NCI-H774 (cell line): ENCODE data around the gene YWHAB.

Experiments
- DNase-seq: peaks from one replicate; lab custom pipeline; 2025; lab: John Stamatoyannopoulos, UW

Gene YWHAB

DNA sequence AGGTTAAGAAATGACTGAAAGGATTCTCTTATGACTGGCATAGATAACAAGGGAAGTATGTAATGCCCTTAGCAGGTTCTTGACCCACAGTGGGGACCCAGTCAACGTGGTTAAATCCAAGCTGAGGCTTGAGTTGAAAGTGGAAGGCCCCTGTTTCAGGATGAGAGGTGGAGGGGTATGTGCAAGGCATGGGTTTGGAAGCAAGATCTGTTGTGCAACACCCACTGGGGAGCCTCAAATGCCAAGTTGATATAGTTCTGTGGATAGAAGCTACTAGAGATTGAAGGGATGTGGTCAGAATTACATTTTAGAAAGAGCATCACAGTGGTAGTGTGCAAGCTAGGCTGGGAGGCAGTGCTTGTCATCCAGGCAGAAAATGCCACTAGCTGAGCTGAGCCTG lies 29.4 kb downstream of the YWHAB start:
- no peak for DNase-seq

- DNase-seq = no peak
These were observed 31.1 kb downstream of the YWHAB start for GRCh38 chr20:44916586-44916985.

GRCh38 chr20:44917399-44917798 lies 31.9 kb downstream of the YWHAB start:
- no peak for DNase-seq

- DNase-seq = no peak
These were observed 32.8 kb downstream of the YWHAB start for GRCh38 chr20:44918342-44918741.

DNA sequence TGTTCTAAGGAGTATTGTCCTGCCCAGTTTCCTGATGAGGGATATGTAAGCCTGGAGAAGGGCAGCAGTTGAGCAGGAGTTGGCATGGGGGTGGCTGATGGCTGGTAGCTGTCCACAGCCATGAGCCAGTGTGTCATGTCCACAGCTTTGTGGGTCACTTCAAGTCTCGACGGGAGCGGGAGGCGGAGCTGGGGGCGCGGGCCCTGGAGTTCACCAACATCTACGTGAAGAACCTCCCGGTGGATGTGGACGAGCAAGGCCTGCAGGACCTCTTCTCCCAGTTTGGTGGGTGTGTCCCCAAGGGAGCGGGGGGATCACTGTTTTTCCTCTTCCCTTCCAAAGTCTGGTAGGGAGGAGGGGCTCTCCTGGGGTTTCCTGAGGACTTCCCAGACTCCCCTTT lies 33.3 kb downstream of the YWHAB start:
- DNase-seq = no peak

- no peak for DNase-seq
These were observed 35.9 kb downstream of the YWHAB start for GRCh38 chr20:44921447-44921846.

GRCh38 chr20:44924541-44924940 lies 39.0 kb downstream of the YWHAB start:
- DNase-seq = no peak

- no peak for DNase-seq
These were observed 43.1 kb downstream of the YWHAB start for GRCh38 chr20:44928595-44928994.

- no peak for DNase-seq
These were observed 45.1 kb downstream of the YWHAB start for GRCh38 chr20:44930517-44931168.

- no peak for DNase-seq
These were observed 46.4 kb downstream of the YWHAB start for GRCh38 chr20:44931911-44932310.

DNA sequence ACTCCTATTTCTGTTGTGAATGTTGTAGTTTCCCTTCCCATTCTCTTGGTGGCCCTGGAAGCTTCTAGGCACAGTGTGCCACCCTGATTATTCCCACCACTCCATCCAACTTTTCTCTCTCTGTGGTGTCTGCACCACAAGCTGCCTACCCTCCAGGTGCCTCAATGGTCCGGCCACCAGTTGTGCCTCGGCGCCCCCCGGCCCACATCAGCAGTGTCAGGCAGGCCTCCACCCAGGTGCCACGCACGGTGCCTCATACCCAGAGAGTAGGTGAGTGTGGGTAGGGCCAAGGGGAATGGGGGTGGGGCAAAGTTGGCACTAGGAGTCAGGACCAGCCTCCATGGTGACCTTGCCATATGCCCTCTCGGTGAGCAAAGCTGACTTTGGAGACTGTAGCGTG lies 47.4 kb downstream of the YWHAB start:
- DNase-seq = no peak

- no peak for DNase-seq
These were observed 51.0 kb downstream of the YWHAB start for GRCh38 chr20:44936510-44936909.

- DNase-seq = no peak
These were observed 53.1 kb downstream of the YWHAB start for GRCh38 chr20:44938637-44939036.

DNA sequence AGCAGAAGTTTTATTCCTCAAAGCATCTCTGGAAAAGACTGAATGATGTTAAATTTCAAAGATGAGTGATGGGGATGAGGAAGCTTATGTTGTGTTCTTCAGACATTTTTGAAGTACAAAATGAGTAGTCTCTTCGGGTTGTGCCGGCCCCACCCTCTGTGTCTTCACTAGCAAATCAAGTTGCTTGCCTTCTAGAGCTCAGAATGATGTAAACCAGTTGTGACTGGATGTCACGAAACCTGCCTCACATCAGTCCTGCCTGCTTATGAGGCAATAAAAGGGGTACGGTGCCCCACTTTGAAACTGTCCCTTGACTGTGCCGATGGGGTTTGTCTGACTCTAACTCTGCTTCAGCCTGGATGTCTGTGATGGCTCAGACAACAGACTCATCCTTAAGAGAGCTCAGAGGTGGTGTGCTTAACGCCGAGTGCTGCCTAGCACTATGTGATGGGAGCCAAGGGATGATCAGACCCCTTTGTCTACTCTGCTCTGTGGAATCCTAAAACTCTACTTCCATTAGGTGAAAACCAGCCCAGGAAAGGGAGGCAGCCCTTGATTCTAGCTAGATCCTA lies 55.7 kb downstream of the YWHAB start:
- no peak for DNase-seq

DNA sequence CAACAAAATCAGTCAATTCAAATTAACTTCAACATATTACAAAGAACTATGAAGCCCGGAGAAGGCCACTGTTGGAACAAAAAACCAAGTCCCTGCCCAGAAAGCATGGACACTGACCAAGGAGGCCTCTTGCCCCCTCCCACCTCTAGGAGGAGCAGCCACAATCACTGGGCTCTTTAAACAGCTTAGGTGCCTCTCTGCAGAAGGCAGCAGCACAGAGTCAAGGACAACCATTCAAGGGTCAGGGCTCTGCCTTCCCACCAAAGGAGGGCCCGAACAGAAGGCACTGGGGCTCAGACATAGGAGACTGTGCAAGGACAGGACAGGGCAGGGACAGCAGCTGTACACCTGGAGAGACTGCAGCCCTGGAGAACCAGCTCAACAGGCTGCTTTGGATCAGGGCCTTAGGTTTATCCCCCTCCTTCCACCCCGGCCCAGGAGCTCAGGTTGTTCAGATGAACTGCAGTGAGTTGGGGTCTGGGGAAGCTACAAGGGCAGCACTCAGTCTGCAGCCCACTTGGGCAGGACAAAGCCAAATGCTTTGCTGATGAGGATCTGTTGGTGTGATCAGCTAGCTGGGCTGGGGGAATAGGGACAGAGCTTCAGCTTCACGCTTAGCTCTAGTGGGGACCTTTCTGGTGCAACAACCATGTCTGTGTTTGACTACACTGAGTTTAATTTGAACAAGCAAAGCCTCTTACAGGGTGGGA lies 56.9 kb downstream of the YWHAB start:
- DNase-seq = no peak

DNA sequence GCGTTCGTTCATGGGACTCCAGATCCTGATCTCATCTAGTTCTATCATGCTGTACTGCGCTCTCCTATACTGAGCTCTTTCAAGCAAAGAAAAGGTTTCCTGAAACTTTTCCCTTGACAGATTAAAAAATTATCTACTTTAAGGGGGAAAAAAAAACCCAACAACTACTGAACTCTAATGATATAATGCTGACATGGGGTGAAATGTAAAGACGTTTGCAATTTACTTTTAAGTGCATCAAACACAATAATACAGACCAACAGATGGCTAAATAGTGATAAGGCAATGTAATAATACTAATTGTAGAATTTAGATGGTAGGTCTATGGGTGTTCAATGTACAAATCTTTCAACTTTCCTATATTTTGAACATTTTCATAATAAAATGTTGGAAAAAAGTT lies 58.3 kb downstream of the YWHAB start:
- no peak for DNase-seq

GRCh38 chr20:44945261-44945660 lies 59.8 kb downstream of the YWHAB start:
- no peak for DNase-seq

DNA sequence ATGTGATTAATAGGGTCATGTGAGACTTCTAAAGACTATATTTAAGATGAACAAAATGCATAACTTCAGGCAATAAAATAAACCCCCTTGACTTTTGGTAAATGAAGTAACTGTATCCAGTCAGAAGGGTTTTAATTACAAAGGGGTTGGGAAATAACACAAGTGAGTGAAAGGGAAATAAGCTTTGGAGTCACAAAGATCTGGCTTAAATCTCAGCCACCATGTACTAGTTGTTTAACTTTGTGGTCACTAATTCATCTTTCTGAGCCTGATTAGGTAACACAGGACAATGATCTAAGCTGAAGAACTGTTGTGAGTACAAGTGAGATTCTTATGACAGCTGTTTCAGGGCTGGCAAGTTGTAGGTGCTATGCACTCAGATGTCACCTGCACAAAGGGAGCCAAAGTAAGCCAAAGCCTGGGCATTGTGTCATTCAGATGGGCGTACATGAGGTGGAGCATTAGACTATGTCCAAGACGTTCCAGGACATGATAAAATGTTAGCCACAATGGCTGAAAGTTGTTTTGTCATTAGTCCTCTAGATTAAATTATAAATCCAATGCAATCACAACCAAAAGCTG lies 60.9 kb downstream of the YWHAB start:
- DNase-seq = no peak

DNA sequence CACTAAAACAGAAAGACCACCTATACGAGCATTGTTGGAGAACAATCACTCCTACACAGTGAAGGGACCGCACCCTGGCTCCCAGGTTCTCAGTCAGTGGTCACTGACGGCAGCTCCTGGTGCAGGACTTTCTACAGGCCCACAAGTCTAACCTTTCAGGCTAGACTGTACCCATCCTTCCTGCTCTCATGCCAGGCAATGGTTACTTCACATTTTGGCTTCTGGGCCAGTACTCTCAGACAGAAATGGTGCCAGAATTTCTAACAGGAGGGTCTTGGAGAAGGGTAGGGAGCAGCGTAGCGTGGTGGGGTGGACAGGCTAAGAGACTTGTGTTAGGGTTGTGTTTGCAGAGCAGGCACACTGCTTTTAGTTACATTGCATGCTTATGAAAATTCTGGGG lies 62.6 kb downstream of the YWHAB start:
- no peak for DNase-seq

GRCh38 chr20:44948513-44948912 lies 63.0 kb downstream of the YWHAB start:
- DNase-seq = no peak

DNA sequence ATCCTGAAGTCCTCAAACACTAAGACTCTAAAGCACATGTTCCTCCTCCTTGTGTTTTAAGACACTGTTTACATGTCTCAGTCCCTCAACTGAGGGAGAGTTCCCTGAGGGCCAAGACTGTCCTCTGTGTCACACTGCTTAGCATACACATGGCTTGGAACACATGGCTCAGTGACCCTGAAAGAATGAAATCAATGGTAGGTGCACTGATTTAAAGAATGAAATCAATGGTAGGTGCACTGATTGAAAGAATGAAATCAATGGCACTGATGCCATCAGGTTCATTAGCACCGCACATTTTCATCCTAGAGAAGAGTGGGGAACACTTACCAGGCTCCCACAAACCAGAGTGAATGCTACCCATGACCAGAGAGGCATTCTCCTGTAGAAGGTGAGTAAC lies 64.9 kb downstream of the YWHAB start:
- DNase-seq = no peak

DNA sequence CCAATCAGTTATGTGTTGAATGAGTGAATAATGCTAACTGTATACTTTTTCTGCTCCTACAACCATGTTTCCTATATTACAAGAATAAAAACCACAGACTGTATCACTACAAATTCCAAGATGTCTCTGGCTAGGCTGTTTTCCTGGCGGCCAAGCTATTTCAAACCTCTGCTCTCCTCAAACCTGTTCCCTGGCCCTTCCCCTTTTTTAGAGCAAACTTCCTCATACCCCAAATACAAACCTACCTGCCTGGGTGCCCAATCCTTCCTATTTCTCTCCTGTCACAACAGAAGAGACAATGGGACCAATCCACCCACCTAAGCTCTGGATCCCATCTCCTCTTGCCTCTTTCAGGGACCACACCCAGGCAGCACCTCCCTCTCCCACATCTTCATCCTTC lies 67.2 kb downstream of the YWHAB start:
- no peak for DNase-seq

GRCh38 chr20:44954211-44954610 lies 68.7 kb downstream of the YWHAB start:
- DNase-seq = no peak
